GM19035 (cell line): ENCODE measurements around the gene IL33.

ENCODE experiments used
- ATAC-seq: cut with Tn5 transposase; IDR thresholded peaks from one replicate; pipeline ENCODE4 v1.9.1; 2021; ENCODE audit not compliant: unreplicated experiment

IL33 gene

DNA sequence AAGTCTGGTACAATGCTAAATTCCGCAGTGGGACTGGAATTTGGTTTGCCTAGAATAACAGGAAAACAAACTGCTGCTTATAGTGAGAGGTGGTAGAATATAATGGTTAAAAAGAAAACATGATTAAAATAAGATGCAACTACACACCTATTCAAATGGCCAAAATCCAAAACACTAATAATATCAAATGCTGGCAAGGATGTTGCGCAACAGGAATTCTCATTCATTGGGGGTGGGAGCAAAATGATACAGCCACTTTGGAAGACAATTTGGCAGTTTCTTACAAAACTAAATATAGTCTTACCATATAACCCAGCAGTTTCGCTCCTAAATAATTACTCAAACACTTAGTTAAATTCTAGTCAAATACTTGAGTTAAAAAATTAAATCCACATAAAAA, 61.8 kb downstream of the IL33 start:
- no peak for ATAC-seq

DNA sequence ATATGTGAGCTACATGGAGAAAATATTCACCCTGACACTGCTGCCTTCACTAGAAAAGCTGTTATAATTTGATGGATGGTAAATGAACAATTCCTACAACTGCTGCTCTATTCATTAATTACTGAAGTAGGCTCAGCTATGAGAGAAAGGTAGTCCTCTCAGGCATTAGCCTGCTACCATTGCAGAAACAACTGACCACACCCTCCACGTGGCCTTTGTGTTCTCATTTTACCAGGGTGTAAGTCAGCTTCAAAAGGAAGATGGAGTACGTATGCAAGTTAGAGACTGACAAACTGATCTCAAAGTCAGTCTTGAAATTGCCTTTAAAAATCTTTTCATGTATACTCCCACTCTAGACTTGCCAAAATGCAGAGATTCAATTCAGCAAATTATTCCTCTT, 86.3 kb downstream of the IL33 start:
- no peak for ATAC-seq

DNA sequence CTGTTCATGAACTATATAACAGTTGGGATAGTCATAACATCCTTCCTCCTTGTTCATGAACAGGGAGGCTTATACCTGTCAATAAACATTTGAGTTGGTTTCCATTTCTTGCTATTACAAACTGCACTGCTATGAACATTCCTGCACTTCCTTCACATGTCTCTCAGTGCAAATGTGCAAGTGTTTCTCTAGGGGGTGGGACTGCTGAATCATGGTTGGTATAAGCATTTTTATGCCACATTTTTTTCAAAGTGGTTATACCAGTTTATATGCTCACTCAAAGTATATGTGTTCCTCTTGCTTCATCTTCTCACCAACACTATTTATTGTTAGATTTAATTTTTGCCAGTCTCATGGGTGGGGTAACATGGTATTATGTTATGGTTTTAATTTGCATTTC, 86.8 kb downstream of the IL33 start:
- no peak for ATAC-seq

DNA sequence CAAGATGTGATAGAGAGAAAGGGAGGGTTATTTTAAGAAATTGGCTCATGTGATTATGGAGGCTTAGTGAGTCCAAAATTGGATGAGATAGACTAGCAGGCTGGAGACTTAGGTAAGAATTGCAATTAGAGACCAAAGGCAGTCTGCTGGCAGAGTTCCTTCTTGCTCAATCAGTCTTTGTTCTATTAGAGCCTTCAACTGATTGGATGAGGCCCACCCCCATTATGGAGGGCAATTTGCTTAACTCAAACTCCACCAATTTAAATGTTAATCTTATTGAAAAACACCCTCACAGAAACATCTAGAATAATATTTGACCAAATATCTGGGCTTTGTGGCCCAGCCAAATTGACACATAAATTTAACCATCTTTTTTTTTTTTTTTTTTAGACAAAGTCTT, 88.6 kb downstream of the IL33 start:
- ATAC-seq = no peak

DNA sequence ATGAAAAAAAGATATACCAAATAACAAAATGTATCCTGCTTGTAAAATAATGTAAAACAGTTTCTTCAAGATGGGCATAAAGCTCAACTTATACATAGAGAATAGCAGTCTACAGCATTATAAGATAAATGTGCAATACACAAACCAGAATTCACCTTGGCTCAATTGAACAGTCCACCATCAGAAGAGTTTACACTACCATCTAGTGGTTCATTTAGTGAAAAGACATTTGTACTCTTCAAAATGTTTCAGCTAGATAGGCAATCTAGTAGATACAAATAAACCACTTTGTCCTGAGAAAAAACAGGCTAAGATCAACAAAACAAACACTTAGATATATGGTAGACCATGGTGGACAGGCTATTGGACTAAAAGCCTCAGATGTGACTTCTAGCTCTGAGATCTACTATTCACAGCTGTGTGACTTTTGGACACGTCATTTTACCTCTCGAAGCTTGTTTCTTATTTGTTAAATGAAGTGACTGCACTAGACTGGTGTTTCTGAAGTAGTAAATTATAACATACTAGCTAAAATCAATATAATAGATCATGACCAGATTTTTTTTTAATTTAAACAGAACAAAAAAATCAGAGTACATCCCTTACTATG, 90.5 kb downstream of the IL33 start:
- no peak for ATAC-seq
